Left ventricle myocardium inferior (tissue), 1 donor: ENCODE data around the gene KDM1B. TPM values are rescaled to one million over a fixed set of nuclear protein-coding genes. Genes with fewer than 3 reads are reported as not detected.

Experiments used
- DNase-seq: peaks from one replicate; pipeline ENCODE4 v3.0.0-alpha.2; 2020
- H3K27ac ChIP-seq: fragments of 200-600 bp; replicated peaks from 2 replicates; pipeline ENCODE4 v1.8.0; 2021
- H3K27me3 ChIP-seq: fragments of 200-600 bp; 2 replicates; pipeline ENCODE4 v1.8.0; 2021; ENCODE audit warnings: low read depth
- H3K36me3 ChIP-seq: fragments of 200-600 bp; 2 replicates; pipeline ENCODE4 v1.8.0; 2021
- H3K4me1 ChIP-seq: fragments of 200-600 bp; 2 replicates; pipeline ENCODE4 v1.8.0; 2021
- H3K4me3 ChIP-seq: fragments of 200-600 bp; 2 replicates; pipeline ENCODE4 v1.8.0; 2021; ENCODE audit warnings: mild to moderate bottlenecking, moderate library complexity
- H3K9me3 ChIP-seq: fragments of 200-600 bp; replicated peaks from 2 replicates; pipeline ENCODE4 v1.8.0; 2021
- intact Hi-C: fragments of 100-400 bp; cut with micrococcal nuclease; formaldehyde crosslinking; loops from one replicate; pipeline ENCODE4 v1.11.0; 2022
- total RNA-seq: library from RNA; stranded (reverse); fragmentation: NEBNext Ultra II Directional; extraction: Animal tissue kit (Norgen Biotek cat#: 25700); gene quantifications from one replicate; pipeline ENCODE4 v1.2.1, GENCODE V29; 2021
- TF ChIP-seq, protein P1 (sequence below): fragments of 200-600 bp; IDR thresholded peaks from 2 replicates; pipeline ENCODE4 v1.8.0; 2021; ENCODE audit warnings: antibody characterized with exemption, mild to moderate bottlenecking, borderline replicate concordance
- donor health status: DM: no; HTN: yes; CAD: no; lungs with severe emphysema.

Gene KDM1B
- total RNA-seq, 1 donor from 2014 or later = 14.3 TPM

GRCh38 chr6:18183766-18184165 lies 28.5 kb downstream of the KDM1B start:
- TF ChIP-seq, protein P1, sequence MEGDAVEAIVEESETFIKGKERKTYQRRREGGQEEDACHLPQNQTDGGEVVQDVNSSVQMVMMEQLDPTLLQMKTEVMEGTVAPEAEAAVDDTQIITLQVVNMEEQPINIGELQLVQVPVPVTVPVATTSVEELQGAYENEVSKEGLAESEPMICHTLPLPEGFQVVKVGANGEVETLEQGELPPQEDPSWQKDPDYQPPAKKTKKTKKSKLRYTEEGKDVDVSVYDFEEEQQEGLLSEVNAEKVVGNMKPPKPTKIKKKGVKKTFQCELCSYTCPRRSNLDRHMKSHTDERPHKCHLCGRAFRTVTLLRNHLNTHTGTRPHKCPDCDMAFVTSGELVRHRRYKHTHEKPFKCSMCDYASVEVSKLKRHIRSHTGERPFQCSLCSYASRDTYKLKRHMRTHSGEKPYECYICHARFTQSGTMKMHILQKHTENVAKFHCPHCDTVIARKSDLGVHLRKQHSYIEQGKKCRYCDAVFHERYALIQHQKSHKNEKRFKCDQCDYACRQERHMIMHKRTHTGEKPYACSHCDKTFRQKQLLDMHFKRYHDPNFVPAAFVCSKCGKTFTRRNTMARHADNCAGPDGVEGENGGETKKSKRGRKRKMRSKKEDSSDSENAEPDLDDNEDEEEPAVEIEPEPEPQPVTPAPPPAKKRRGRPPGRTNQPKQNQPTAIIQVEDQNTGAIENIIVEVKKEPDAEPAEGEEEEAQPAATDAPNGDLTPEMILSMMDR = no peak
- DNase-seq = no peak
- Histone ChIP-seq H3K27me3 (no peaks in the 10 kb centered on the region), H3K9me3 (no peaks in the 10 kb centered on the region), H3K4me1 (peaks cover 11% of the 10 kb centered on the region), H3K36me3 (no peaks in the 10 kb centered on the region), H3K4me3 (no peak overlapping the region), H3K27ac (no peak overlapping the region)
- intact Hi-C loops = no loop called here

DNA sequence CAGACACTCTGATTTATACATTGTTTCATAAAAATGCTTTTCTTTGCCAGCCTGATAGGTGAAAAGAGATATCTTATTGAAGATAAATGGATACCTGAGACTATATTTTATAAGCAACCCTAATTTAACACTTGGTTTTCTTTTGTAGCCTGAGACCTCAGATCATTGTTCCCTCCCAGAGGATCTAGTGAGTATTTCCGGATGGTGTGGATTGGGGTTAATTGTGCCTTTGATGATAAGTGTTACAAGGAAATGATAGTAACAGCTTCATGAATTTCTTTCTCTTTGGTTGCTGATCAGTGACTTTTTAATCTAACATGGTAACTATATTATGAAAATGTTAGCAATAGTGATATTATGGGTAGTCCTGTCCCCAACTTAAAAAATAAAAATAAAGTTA lies 30.4 kb downstream of the KDM1B start:
- DNase-seq = no peak
- Histone ChIP-seq H3K36me3 (no peaks in the 10 kb centered on the region), H3K27ac (no peak overlapping the region), H3K27me3 (no peaks in the 10 kb centered on the region), H3K4me3 (no peak overlapping the region), H3K9me3 (no peaks in the 10 kb centered on the region), H3K4me1 (peaks cover 11% of the 10 kb centered on the region)
- TF ChIP-seq, protein P1 = no peak
- intact Hi-C loops = no loop called here

DNA sequence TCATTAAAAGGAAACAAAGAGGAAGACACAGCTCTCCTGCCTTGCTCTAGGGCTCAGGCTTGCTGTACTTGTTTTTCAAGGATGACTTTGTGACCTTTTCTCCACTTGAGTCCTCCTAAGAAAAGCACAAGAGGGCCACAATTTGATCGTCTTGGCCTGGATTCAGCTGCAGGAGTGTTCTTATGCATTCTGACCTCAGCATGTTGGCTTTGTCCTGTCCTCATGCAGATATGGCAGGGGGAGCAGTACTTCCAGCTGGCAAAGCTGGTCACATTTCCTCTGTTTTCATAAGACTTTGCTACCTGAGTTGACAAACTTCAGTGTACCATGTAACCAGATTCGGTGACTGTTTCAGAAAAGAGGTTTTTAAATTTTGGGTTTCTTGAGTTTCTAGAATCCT lies 30.8 kb downstream of the KDM1B start:
- no peaks in the 10 kb centered on the region for H3K27me3 ChIP-seq
- intact Hi-C loops = no loop called here
- H3K4me1 ChIP-seq = peaks cover 11% of the 10 kb centered on the region
- H3K27ac ChIP-seq = no peak overlapping the region
- H3K9me3 ChIP-seq = no peaks in the 10 kb centered on the region
- TF ChIP-seq, protein P1 = no peak
- no peaks in the 10 kb centered on the region for H3K36me3 ChIP-seq
- no peak overlapping the region for H3K4me3 ChIP-seq
- DNase-seq = no peak

- H3K4me1 ChIP-seq = peaks cover 11% of the 10 kb centered on the region
- H3K27me3 ChIP-seq = no peaks in the 10 kb centered on the region
- H3K9me3 ChIP-seq = no peaks in the 10 kb centered on the region
- H3K36me3 ChIP-seq = peaks cover 6% of the 10 kb centered on the region
- no peak overlapping the region for H3K27ac ChIP-seq
- intact Hi-C loops = no loop called here
- no peak for DNase-seq
- no peak overlapping the region for H3K4me3 ChIP-seq
- TF ChIP-seq, protein P1 = no peak
These were observed 31.5 kb downstream of the KDM1B start for GRCh38 chr6:18186540-18187250.

- peaks cover 16% of the 10 kb centered on the region for H3K36me3 ChIP-seq
- no peak overlapping the region for H3K27ac ChIP-seq
- TF ChIP-seq, protein P1 = no peak
- no peaks in the 10 kb centered on the region for H3K9me3 ChIP-seq
- no peaks in the 10 kb centered on the region for H3K27me3 ChIP-seq
- H3K4me1 ChIP-seq = peaks cover 11% of the 10 kb centered on the region
- H3K4me3 ChIP-seq = no peak overlapping the region
- intact Hi-C loops = no loop called here
- DNase-seq = no peak
These were observed 32.5 kb downstream of the KDM1B start for GRCh38 chr6:18187701-18188100.
